Measurements from ENCODE around the gene SEPTIN10. TPM values are rescaled to one million over a fixed set of nuclear protein-coding genes. Genes with fewer than 3 reads are reported as not detected.

SEPTIN10 gene
- total and polyA plus RNA-seq, 2 experiments from 2014 or later, result 52.3 to 85.1 TPM

DNA sequence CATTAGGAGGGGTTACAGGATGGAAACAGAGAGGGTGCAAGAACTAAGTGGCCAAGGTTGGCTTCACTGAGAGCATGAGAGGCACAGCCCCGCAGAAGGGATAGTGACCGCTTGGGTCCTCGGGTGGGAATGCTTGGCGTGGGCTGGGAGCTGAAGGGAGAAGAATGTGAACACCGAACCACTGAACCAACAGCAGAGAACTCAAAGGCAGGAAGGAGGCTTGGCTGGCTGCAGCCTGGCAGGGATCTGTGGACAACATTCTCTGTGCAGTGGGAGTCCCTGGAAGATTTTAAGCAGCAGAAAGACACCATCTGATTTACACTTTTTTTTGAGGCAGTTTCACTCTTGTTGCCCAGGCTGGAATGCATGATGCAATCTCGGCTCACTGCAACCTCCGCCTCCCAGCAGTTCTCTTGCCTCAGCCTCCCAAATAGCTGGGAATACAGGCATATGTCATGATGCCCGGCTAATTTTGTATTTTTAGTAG, 34.3 kb upstream of the SEPTIN10 start (continued):
- TF ChIP-seq ETS1 (IDR thresholded peaks at IDR 0.05), result no peak
- no peak for TF ChIP-seq ZNF462 (CRISPR knock-in tag; IDR thresholded peaks at IDR 0.05)
- TF ChIP-seq ZNF331 (CRISPR knock-in tag; IDR thresholded peaks at IDR 0.05; ENCODE audit: low read depth), result no peak
- TF ChIP-seq NANOG (IDR thresholded peaks at IDR 0.05; ENCODE audit: borderline replicate concordance), result no peak

- no peaks in the 10 kb centered on the region for H3K36me3 ChIP-seq (ENCODE audit: insufficient read depth)
- H3K4me1 Mint-ChIP-seq, result peaks cover 24% of the 10 kb centered on the region
- H3K9me3 Mint-ChIP-seq, result no peaks in the 10 kb centered on the region; the same call in 2 of the 3 replicates
- no peaks in the 10 kb centered on the region for H4K20me1 ChIP-seq (replicated peaks; ENCODE audit: insufficient read depth)
- DNase-seq (ENCODE audit: low spot score), result no peak
- H3K36me3 Mint-ChIP-seq (ENCODE audit: low read depth), result no peaks in the 10 kb centered on the region
- no peak overlapping the region for H3K4me2 ChIP-seq
- H3K27me3 Mint-ChIP-seq (ENCODE audit: insufficient read depth, low read depth, poor library complexity), result peaks cover 8% of the 10 kb centered on the region
- no peaks in the 10 kb centered on the region; the same call in 1 of the 2 replicates for H3K9me2 ChIP-seq (ENCODE audit: insufficient read depth)
- H3K4me3 ChIP-seq, result no peak overlapping the region
- H3K27me3 ChIP-seq (ENCODE audit: insufficient read depth), result no peaks in the 10 kb centered on the region
- no peaks in the 10 kb centered on the region for H3K79me2 ChIP-seq (replicated peaks; ENCODE audit: insufficient read depth)
- H2AFZ ChIP-seq, result peak overlapping the region; percentile 80
- no peaks in the 10 kb centered on the region for H3F3A ChIP-seq (replicated peaks; ENCODE audit: low read depth)
- H3K4me3 Mint-ChIP-seq, result no peak overlapping the region
- ATAC-seq, result no peak
- no peak overlapping the region for H3K27ac ChIP-seq (ENCODE audit: low read depth)
- peak overlapping the region; percentile 73; the same call in 1 of the 2 replicates for H3K27ac Mint-ChIP-seq
- peaks cover 19% of the 10 kb centered on the region for H3K4me1 ChIP-seq (ENCODE audit: insufficient read depth)
- no peak for TF ChIP-seq REST (IDR thresholded peaks at IDR 0.05; ENCODE audit: unreplicated experiment)
- no peak for TF ChIP-seq STAT1 (IDR thresholded peaks at IDR 0.05; ENCODE audit: unreplicated experiment)
- TF ChIP-seq ZNF331 (CRISPR knock-in tag; IDR thresholded peaks at IDR 0.05; ENCODE audit: low read depth), result no peak
- TF ChIP-seq CREB1 (CRISPR knock-in tag; IDR thresholded peaks at IDR 0.05; ENCODE audit: low read depth), result no peak
- TF ChIP-seq EZH2 (IDR thresholded peaks at IDR 0.05; ENCODE audit: low read depth, unreplicated experiment), result no peak
- TF ChIP-seq EZH2phosphoT487 (IDR thresholded peaks at IDR 0.05; ENCODE audit: unreplicated experiment), result no peak
Measured at GRCh38 chr2:109647636-109648035, 33.9 kb upstream of the SEPTIN10 start.
